Esophagus mucosa (tissue), 1 donor: Measurements from ENCODE around the gene PLEKHA8. TPM values are rescaled to one million over a fixed set of nuclear protein-coding genes. Genes with fewer than 3 reads are reported as not detected.
A peak's percentile ranks its signal among the peaks of the same experiment; 100 is the strongest.

Experiments used
- ATAC-seq: fragments of 200-7000 bp; cut with Tn5 transposase; one replicate; pipeline ENCODE4 v1.9.1; 2020
- total RNA-seq: library from RNA; stranded (reverse); gene quantifications from one replicate; pipeline ENCODE4 v1.2.4, GENCODE V29; 2023
- donor health status: DM: yes; HTN: yes; CAD: no.

PLEKHA8 gene
- 5.7 TPM for total RNA-seq

GRCh38 chr7:30028216-30028748 is at the start of gene PLEKHA8:
PLEKHA8 (plus strand) TSS chr7:30028412; CDS start chr7:30028763, 351 bp downstream.
- ATAC-seq = peak; percentile 71

GRCh38 chr7:29980151-29980550 is 48.1 kb upstream of the PLEKHA8 start:
- ATAC-seq = no peak

GRCh38 chr7:29987083-29987482 is 41.1 kb upstream of the PLEKHA8 start:
- ATAC-seq = peak; percentile 21

GRCh38 chr7:29987811-29988317 is 40.3 kb upstream of the PLEKHA8 start:
- ATAC-seq = peak; percentile 50

- peak; percentile 60 for ATAC-seq
These were observed 39.6 kb upstream of the PLEKHA8 start for GRCh38 chr7:29988424-29989256.

- peak; percentile 71 for ATAC-seq
These were observed 38.8 kb upstream of the PLEKHA8 start, which contains the start of gene SCRN1 for GRCh38 chr7:29989257-29989995. SCRN1 (minus strand) TSS chr7:29989801; CDS start chr7:29969067, 20,734 bp downstream.

- no peak for ATAC-seq
These were observed 37.3 kb upstream of the PLEKHA8 start for GRCh38 chr7:29990931-29991330.

- no peak for ATAC-seq
These were observed 36.3 kb upstream of the PLEKHA8 start for GRCh38 chr7:29991937-29992336.

- ATAC-seq = no peak
These were observed 35.1 kb upstream of the PLEKHA8 start for GRCh38 chr7:29993140-29993539.

GRCh38 chr7:29995652-29996051 is 32.6 kb upstream of the PLEKHA8 start:
- ATAC-seq = no peak

- ATAC-seq = no peak
These were observed 31.9 kb upstream of the PLEKHA8 start for GRCh38 chr7:29996321-29996720.

- ATAC-seq = no peak
These were observed 29.7 kb upstream of the PLEKHA8 start for GRCh38 chr7:29998489-29998888.

GRCh38 chr7:30001998-30002397 is 26.2 kb upstream of the PLEKHA8 start:
- peak; percentile 58 for ATAC-seq

- no peak for ATAC-seq
These were observed 25.1 kb upstream of the PLEKHA8 start for GRCh38 chr7:30003098-30003497.

GRCh38 chr7:30005464-30005863 is 22.7 kb upstream of the PLEKHA8 start:
- ATAC-seq = no peak

- ATAC-seq = no peak
These were observed 18.2 kb upstream of the PLEKHA8 start for GRCh38 chr7:30010021-30010420.

- no peak for ATAC-seq
These were observed 15.5 kb upstream of the PLEKHA8 start for GRCh38 chr7:30012757-30013156.

- no peak for ATAC-seq
These were observed 9.8 kb upstream of the PLEKHA8 start for GRCh38 chr7:30018451-30018850.

- ATAC-seq = no peak
These were observed 8.8 kb upstream of the PLEKHA8 start for GRCh38 chr7:30019387-30019786.

- ATAC-seq = no peak
These were observed 8.3 kb upstream of the PLEKHA8 start for GRCh38 chr7:30019960-30020359.

GRCh38 chr7:30020535-30020934 is 7.7 kb upstream of the PLEKHA8 start:
- ATAC-seq = no peak

GRCh38 chr7:30022991-30023390 is 5.2 kb upstream of the PLEKHA8 start:
- ATAC-seq = no peak

GRCh38 chr7:30023524-30023923 is 4.7 kb upstream of the PLEKHA8 start:
- ATAC-seq = no peak
